ENCODE results near the gene PGAP6.
A peak's percentile ranks its signal among the peaks of the same experiment; 100 is the strongest.
"Not testable (repeated sequence)": the region's sequence is repeated elsewhere in the genome, so short reads cannot be mapped to it uniquely, and the experiment has no call there.

PGAP6 gene

GRCh38 chr16:349211-349610, 32.6 kb downstream of the PGAP6 start:
- no peak for DNase-seq

- DNase-seq, result not testable (repeated sequence)
These were observed 33.3 kb downstream of the PGAP6 start for GRCh38 chr16:348495-348894.

DNA sequence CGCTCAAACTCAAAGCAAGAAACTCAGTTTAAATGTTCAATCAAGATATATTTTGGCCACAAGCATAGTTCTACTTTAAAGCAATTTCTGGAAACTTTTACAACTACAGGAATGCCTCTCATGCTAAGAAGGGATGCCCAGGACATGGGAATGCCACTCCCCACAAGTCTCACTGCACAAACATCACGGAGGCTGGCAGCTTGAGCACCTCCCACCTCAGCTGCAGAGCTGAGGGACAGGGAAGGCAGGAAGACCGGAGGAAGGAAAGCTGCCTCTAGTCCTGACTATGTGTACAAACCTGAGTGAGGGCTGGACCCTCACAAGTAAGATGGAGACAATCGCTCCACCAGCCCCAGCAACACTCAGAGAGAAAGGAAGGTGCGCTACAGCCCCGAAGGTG, 34.6 kb downstream of the PGAP6 start:
- no peak for DNase-seq

DNA sequence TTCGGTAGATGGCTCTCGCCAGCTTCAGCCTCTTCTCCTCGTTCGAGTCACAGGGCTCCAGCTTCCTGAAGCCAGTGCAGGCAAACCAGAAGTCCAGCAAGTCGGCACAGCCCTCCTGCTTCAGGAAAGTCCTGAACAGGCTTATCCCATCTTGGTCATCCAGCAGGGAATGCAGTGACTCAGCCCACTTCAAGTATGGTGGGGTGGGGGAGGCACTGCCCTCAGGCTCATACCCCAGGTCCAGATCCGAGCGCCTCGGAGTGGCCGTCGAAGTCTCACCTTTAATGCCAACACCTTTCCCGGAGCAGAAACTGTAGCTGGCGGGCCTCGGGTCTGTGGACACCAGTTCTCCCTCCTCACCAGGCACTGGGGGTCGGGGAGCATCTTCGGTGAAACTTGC, 35.2 kb downstream of the PGAP6 start:
- DNase-seq, result no peak

- no peak for DNase-seq
These were observed 36.0 kb downstream of the PGAP6 start for GRCh38 chr16:345772-346171.

DNA sequence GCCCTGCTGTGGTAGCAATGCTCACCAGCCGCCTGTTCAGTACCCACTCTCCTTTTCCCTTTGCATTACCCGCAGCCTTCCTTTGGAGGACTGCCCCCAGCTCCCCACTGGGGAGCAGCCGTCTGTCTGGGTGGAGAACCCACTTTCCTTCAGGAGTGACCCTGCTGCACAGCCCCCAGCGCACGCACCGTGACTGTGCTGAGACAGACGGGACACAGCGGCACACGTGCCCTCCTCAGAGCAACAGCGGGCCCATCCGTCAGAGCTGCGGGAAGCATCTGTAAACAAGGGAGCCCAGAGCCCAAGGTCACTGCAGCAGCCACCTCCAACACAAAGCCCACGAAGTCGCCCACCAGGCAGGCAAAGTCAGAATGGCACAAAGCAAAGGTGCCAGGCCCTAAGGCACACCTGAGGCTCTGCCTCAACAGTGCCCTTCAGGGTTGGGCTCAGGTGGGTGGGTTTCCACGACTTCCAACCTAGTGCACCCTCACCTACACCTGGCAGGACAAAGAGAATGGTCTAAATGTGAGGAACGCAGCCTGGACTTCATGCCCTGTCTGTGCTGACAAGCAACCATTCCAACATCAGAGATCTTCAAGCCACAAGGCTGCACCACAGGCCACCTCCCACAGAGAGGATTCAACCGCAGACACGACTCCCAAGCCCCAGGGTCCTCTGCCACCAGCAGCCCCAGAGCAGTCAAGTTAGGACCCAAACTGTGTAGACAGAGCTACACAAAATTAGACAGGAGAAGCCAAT, 39.1 kb downstream of the PGAP6 start:
- DNase-seq, result no peak

DNA sequence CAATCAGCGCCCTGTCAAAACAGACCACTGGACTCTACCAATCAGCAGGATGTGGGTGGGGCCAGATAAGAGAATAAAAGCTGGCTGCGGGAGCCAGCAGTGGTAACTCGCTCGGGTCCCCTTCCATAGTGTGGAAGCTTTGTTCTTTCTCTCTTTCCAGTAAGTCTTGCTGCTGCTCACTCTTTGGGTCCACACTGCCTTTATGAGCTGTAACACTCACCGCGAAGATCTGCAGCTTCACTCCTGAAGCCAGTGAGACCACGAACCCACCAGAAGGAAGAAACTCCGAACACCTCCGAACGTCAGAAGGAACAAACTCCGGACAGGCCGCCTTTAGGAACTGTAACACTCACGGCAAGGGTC, 39.8 kb downstream of the PGAP6 start:
- DNase-seq, result not testable (repeated sequence)

- not testable (repeated sequence) for DNase-seq
These were observed 40.4 kb downstream of the PGAP6 start for GRCh38 chr16:341095-341973.

DNA sequence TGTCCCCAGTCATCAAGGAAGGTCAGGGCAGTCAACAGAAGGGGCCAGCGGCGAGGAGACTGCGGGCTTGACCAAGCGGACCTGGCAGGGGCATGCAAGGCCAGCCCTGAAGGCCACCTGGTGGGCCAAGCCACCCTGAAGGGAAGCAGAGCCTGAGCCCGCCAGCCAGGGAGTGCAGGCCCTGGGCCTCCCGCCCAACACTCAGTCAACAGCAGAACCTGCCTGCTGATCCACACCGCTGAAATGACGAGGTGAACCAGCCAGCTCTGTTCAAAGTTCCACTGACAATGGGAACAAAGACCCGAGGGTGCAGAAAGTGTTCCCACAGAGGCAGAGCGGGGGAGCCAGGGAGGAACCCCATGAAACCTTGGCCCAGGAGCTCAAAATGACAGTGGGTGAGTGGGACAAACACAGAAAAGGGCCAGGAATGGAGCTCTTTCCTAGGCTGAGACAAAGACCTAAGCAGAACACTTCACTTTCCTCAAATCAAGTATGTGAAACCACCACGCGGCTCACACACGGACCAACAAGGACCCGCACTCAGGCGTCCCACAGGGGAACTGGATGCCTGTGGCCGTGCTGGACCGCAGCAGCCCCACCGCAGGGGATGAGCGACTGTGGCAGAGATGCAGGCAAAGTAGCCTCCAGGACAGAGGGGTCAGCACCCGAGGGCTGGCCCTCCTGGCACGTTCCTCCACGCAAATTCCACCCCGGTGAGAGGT, 41.2 kb downstream of the PGAP6 start:
- no peak for DNase-seq

DNA sequence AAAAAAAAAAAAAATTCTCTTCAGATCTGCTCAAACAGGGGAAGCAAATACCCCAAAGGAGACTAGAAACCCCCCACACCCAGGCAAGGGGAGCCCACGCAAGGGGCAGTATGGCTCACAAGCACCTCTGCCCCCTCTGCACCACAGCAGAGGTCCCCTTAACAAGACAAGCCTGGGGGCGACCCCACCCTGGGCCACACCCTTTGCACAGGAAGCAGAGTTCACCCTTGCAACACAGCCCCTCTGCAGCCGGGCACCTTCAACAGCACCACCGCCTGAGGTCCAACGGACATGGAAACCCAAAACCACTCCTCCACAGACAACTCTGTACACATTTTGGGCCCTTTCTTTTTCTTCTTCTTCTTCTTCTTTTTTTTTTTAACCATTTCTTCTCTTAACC, 42.1 kb downstream of the PGAP6 start:
- peak; percentile 57 for DNase-seq

GRCh38 chr16:337975-338575, 43.7 kb downstream of the PGAP6 start:
- DNase-seq, result no peak

GRCh38 chr16:337437-337836, 44.3 kb downstream of the PGAP6 start:
- DNase-seq, result no peak

DNA sequence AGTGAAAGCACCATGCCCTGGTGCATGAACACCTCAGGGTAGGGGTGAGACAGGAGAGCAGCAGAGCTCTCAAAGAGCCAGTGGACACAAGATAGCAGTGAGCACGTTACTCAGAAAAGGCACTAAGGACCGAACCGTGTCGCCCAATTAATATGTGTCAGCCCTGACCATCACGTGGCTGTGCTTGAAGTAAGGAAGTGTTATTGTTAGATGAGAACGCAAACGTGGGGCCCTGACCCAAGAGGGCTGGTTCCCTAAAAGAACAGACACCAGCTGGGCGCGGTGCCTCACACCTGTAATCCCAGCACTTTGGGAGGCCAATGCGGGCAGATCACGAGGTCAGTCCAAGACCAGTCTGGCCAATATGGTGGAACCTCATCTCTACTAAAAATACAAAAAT, 45.5 kb downstream of the PGAP6 start:
- DNase-seq, result no peak

DNA sequence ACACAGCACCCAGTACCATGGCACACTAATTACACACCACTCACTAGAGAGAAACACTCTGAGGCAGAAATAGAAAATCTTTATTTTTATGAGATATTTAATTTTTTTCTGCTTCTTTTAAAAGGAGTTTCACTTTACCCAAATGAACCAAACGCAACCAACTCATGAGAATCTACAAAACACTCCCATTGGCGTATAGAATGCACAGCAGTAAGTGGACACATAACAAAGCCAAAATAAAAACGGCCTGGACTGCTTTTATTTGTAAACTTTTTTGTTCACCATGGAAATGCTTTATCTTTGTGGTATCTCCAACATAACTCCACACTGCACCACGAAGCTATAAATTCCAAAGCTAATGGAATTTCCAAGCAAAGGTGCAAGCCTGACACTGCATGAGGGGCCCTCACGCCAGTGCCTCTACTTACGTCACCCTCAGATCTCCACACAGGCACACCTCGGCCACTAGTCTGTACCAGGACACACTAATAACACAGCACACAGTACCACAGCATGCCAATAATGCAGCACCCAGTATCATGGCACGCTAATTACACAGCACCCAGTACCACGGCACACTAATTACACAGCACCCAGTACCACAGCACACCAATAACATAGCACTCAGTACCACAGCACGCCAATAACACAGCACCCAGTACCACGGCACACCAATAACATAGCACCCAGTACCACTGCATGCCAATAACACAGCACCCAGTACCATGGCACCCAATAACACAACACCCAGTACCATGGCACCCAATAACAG, 46.7 kb downstream of the PGAP6 start:
- DNase-seq, result not testable (repeated sequence)

DNA sequence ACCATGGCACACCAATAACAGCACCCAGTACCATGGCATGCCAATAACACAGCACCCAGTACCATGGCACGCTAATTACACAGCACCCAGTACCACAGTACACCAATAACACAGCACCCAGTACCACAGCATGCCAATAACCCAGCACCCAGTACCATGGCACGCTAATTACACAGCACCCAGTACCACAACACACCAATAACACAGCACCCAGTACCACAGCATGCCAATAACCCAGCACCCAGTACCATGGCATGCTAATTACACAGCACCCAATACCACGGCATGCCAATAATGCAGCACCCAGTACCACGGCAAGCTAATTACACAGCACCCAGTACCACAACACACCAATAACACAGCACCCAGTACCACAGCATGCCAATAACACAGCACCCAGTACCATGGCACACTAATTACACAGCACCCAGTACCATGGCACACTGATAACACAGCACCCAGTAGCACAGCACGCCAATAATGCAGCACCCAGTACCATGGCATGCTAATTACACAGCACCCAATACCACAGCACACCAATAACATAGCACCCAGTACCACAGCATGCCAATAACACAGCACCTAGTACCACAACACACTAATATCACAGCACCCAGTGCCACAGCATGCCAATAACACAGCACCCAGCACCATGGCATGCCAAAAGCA, 47.5 kb downstream of the PGAP6 start:
- DNase-seq, result not testable (repeated sequence)

GRCh38 chr16:333406-334094, 48.2 kb downstream of the PGAP6 start:
- no peak for DNase-seq

DNA sequence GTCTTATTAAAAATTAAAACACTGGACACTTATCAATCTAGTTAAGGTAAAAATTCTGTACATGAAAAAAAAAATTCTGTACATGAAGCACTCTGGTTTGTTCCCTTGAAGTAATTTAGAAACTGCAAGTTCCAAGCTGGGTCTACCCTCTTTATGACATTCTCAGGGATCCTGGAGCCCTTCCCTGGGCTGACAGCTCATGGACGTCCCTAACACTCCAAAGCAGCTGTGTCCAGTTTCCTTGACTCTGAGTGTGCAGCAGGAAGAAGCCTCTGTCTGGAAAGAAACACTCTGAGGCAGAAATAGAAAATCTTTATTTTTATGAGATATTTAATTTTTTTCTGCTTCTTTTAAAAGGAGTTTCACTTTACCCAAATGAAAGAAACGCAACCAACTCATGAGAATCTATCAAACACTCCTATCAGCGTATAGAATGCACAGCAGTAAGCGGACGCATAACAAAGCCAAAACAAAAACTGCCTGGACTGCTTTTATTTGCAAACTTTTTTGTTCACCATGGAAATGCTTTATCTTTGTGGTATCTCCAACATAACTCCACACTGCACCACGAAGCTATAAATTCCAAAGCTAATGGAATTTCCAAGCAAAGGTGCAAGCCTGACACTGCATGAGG, 50.5 kb downstream of the PGAP6 start:
- not testable (repeated sequence) for DNase-seq

DNA sequence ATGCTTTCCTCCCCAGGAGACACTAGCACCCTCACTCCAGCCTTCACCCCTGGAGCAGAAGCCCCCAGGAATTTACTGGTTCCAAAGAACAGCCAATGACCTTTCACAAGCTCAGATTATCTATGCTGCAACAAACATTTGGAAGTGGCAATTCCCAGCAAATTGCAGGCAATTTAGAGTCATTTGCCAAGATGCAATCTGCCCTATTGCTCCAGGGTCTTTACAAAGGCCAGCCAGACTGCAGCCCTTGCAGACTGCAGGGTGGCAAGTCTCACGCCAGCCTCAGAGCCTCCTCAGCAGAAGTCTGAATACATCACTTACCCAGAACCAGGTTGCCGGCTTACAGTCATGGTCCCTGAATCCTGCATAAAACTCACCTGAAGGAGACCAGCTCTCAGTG, 51.0 kb downstream of the PGAP6 start:
- DNase-seq, result no peak

DNA sequence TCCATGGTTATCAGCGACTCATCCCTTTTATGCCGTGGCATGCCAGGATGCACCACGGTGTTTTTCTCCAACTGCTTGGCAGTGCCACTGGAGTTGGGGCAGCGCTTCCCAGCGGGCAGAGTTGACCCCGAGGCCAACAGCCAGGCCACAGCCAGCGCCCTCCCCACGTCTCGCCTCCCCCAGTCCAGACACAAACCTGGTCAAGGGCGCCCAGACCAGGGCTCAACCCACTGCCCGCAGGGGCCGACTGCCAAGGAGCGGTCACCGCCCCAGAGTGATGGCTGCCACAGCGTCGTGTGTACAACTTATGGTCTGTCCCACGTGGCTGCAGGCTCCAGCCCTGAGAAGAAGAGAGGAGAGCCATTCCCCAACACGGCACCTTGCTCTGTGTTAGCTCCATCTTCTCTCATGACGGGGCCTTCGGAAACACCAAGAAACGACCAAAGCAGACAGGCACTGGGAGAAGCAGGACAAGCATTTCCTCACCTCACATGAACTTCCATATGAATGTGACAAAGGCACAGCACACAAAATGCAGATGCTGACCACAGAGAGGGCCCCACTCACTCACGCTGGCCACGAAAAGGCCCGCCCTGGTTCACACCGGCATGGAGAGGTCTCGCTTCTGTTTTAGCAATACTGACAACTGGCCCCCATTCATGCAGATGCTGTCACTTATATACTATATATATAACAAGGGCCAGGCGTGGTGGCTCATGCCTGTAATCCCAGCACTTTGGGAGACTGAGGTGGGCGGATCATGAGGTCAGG, 56.2 kb downstream of the PGAP6 start:
- no peak for DNase-seq

Measured in hematopoietic multipotent progenitor cell treated with erythropoietin and hydrocortisone succinate and interleukin-3 and kit ligand, for 8 days (in vitro differentiated cells).